Activated CD4-positive, alpha-beta T cell treated with anti-CD3 and anti-CD28 coated beads for 36 hours (primary cell): Measurements from ENCODE around the gene GRB14. TPM values are rescaled to one million over a fixed set of nuclear protein-coding genes. Genes with fewer than 3 reads are reported as not detected.
"Not testable (repeated sequence)": the region's sequence is repeated elsewhere in the genome, so short reads cannot be mapped to it uniquely, and the experiment has no call there.

Experiments used
- ATAC-seq: fragments of 200-7000 bp; cut with Tn5 transposase; one replicate; pipeline ENCODE4 v1.10.0; 2021; ENCODE audit warnings: mild to moderate bottlenecking, moderate library complexity
- CTCF ChIA-PET: fragments of 350-600 bp; sonication (Branson Sonifier 250); formaldehyde crosslinking; loops from one replicate; lab custom pipeline; 2021; ENCODE audit warnings: antibody characterized with exemption; lab: Charles Lee
- POLR2A ChIA-PET: fragments of 350-600 bp; sonication (Branson Sonifier 250); formaldehyde crosslinking; loops from one replicate; lab custom pipeline; 2021; ENCODE audit warnings: antibody characterized with exemption, inconsistent platforms; lab: Charles Lee
- DNase-seq: peaks from one replicate; pipeline ENCODE4 v3.0.0-alpha.2; 2020
- H3K27ac Mint-ChIP-seq: one replicate; pipeline ENCODE4 v1.8.0; 2021; ENCODE audit warnings: mixed read lengths
- H3K27me3 Mint-ChIP-seq: one replicate; pipeline ENCODE4 v1.8.0; 2021; ENCODE audit warnings: mixed read lengths
- H3K36me3 Mint-ChIP-seq: one replicate; pipeline ENCODE4 v1.8.0; 2021; ENCODE audit warnings: low read depth, mixed read lengths
- H3K4me1 Mint-ChIP-seq: one replicate; pipeline ENCODE4 v1.8.0; 2021; ENCODE audit warnings: mixed read lengths
- H3K4me3 Mint-ChIP-seq: one replicate; pipeline ENCODE4 v1.8.0; 2021; ENCODE audit warnings: mild to moderate bottlenecking, moderate library complexity, mixed read lengths
- H3K9me3 Mint-ChIP-seq: one replicate; pipeline ENCODE4 v1.8.0; 2021; ENCODE audit warnings: low read depth, mixed read lengths
- intact Hi-C, 2 experiments: fragments of 100-400 bp; cut with DNase I in 1 of 2; cut with micrococcal nuclease in 1 of 2; formaldehyde crosslinking; loops; one replicate each; pipeline versions ENCODE4 v1.14.2 to v1.15.1; 2022 to 2024; cut with DNase I, micrococcal nuclease
- total RNA-seq, 2 experiments: library from RNA; stranded (reverse); gene quantifications; one replicate each; pipeline ENCODE4 v1.2.3, GENCODE V29; 2021

GRB14 gene
- total RNA-seq, 2 experiments from 2014 or later = not detected

GRCh38 chr2:164554487-164554886 lies 66.8 kb downstream of the GRB14 start:
- Mint-ChIP-seq H3K4me3 (no peak overlapping the region), H3K27me3 (no peaks in the 10 kb centered on the region), H3K27ac (no peak overlapping the region), H3K36me3 (no peaks in the 10 kb centered on the region), H3K4me1 (no peaks in the 10 kb centered on the region), H3K9me3 (peaks cover 1% of the 10 kb centered on the region)
- DNase-seq = no peak
- ATAC-seq = no peak
- ChIA-PET POLR2A (no interaction called here), CTCF (interaction anchor here (0.6 kb wide), 1 partner anchor 171 kb away, joined by 3 read pairs; no protein-coding TSS in a partner anchor)
- intact Hi-C loops = no loop called here

GRCh38 chr2:164551519-164551918 lies 69.8 kb downstream of the GRB14 start:
- ChIA-PET POLR2A (no interaction called here), CTCF (no interaction called here)
- Mint-ChIP-seq H3K27ac (no peak overlapping the region), H3K9me3 (peaks cover 1% of the 10 kb centered on the region), H3K36me3 (no peaks in the 10 kb centered on the region), H3K4me1 (no peaks in the 10 kb centered on the region), H3K27me3 (no peaks in the 10 kb centered on the region), H3K4me3 (no peak overlapping the region)
- ATAC-seq (no peak), DNase-seq (no peak)
- intact Hi-C loops = no loop called here

- H3K4me3 Mint-ChIP-seq, H3K9me3 Mint-ChIP-seq, DNase-seq, intact Hi-C loops, H3K4me1 Mint-ChIP-seq, H3K27me3 Mint-ChIP-seq, H3K27ac Mint-ChIP-seq, CTCF ChIA-PET, POLR2A ChIA-PET, H3K36me3 Mint-ChIP-seq, ATAC-seq: not testable (repeated sequence)
Measured at GRCh38 chr2:164549705-164550104, 71.6 kb downstream of the GRB14 start.

- no peak overlapping the region for H3K4me3 Mint-ChIP-seq
- ChIA-PET CTCF (no interaction called here), POLR2A (no interaction called here)
- ATAC-seq = no peak
- H3K27me3 Mint-ChIP-seq = no peaks in the 10 kb centered on the region
- H3K4me1 Mint-ChIP-seq = no peaks in the 10 kb centered on the region
- peaks cover 3% of the 10 kb centered on the region for H3K9me3 Mint-ChIP-seq
- no peak for DNase-seq
- H3K36me3 Mint-ChIP-seq = no peaks in the 10 kb centered on the region
- no peak overlapping the region for H3K27ac Mint-ChIP-seq
- intact Hi-C loops = no loop called here
Measured at GRCh38 chr2:164545484-164545883, 75.8 kb downstream of the GRB14 start.

- Mint-ChIP-seq H3K9me3 (peaks cover 4% of the 10 kb centered on the region), H3K4me1 (no peaks in the 10 kb centered on the region), H3K27me3 (no peaks in the 10 kb centered on the region), H3K27ac (no peak overlapping the region), H3K36me3 (no peaks in the 10 kb centered on the region), H3K4me3 (no peak overlapping the region)
- POLR2A ChIA-PET = no interaction called here
- intact Hi-C loops = no loop called here
- CTCF ChIA-PET = interaction anchor here (0.7 kb wide), 1 partner anchor 154 kb away, joined by 3 read pairs; no protein-coding TSS in a partner anchor
- ATAC-seq = no peak
- no peak for DNase-seq
Measured at GRCh38 chr2:164542581-164543021, 78.7 kb downstream of the GRB14 start.

- DNase-seq = no peak
- H3K4me1 Mint-ChIP-seq = no peaks in the 10 kb centered on the region
- H3K4me3 Mint-ChIP-seq = no peak overlapping the region
- H3K36me3 Mint-ChIP-seq = no peaks in the 10 kb centered on the region
- ChIA-PET POLR2A (no interaction called here), CTCF (interaction anchor here (0.8 to 1.0 kb wide), 2 partner anchors 10 to 106 kb away, joined by 3 read pairs; no protein-coding TSS in a partner anchor)
- H3K27me3 Mint-ChIP-seq = no peaks in the 10 kb centered on the region
- no peak overlapping the region for H3K27ac Mint-ChIP-seq
- H3K9me3 Mint-ChIP-seq = peaks cover 2% of the 10 kb centered on the region
- ATAC-seq = no peak
- intact Hi-C loops = loop anchor here in 1 of 2 experiments (5.0 kb wide), 2 partner anchors 1191 to 1346 kb away; no protein-coding TSS in a partner anchor
Measured at GRCh38 chr2:164538240-164538866, 82.9 kb downstream of the GRB14 start.

GRCh38 chr2:164535280-164536025 lies 85.8 kb downstream of the GRB14 start:
- POLR2A ChIA-PET = no interaction called here
- CTCF ChIA-PET = interaction anchor here (0.6 to 1.2 kb wide), 2 partner anchors 11 to 157 kb away, joined by 3 to 4 read pairs; no protein-coding TSS in a partner anchor
- H3K9me3 Mint-ChIP-seq = no peaks in the 10 kb centered on the region
- no peaks in the 10 kb centered on the region for H3K36me3 Mint-ChIP-seq
- DNase-seq (no peak), ATAC-seq (no peak)
- no peaks in the 10 kb centered on the region for H3K27me3 Mint-ChIP-seq
- no peak overlapping the region for H3K27ac Mint-ChIP-seq
- no peaks in the 10 kb centered on the region for H3K4me1 Mint-ChIP-seq
- intact Hi-C loops = loop anchor here in 1 of 2 experiments (5.0 kb wide), 2 partner anchors 1188 to 1343 kb away; no protein-coding TSS in a partner anchor
- H3K4me3 Mint-ChIP-seq = no peak overlapping the region

- CTCF ChIA-PET = no interaction called here
Measured at GRCh38 chr2:164530464-164530863, 90.8 kb downstream of the GRB14 start.

DNA sequence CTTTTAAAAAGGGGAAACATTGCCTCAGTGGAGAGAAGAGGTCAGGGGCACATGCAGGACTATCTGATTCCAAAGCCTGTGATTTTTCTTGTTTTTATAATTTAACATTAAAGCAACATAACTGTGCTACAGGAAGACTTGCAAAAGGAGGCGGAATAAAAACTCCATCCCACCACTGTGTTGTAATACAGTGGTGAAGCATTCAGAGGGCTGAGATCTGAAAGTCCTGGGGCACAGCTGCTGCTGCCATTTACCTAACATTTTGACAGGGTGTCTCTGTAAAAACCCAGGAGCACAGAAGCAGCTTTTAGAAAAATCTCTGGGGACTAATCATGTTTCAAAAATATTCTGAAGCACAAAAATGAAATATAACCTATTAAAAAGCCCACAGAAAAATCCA lies 97.6 kb downstream of the GRB14 start:
- Mint-ChIP-seq H3K9me3 (peaks cover 6% of the 10 kb centered on the region), H3K27ac (no peak overlapping the region), H3K4me3 (no peak overlapping the region), H3K4me1 (no peaks in the 10 kb centered on the region), H3K27me3 (no peaks in the 10 kb centered on the region), H3K36me3 (no peaks in the 10 kb centered on the region)
- no peak for DNase-seq
- CTCF ChIA-PET = no interaction called here
- intact Hi-C loops = no loop called here
- no peak for ATAC-seq
- POLR2A ChIA-PET = interaction anchor here (0.6 kb wide), 1 partner anchor 268 kb away, joined by 4 read pairs; no protein-coding TSS in a partner anchor

More at GRCh38 chr2:164530464-164530863, 90.8 kb downstream of the GRB14 start:
- POLR2A ChIA-PET = no interaction called here
- Mint-ChIP-seq H3K36me3 (no peaks in the 10 kb centered on the region), H3K27me3 (no peaks in the 10 kb centered on the region), H3K4me1 (no peaks in the 10 kb centered on the region), H3K4me3 (no peak overlapping the region), H3K9me3 (no peaks in the 10 kb centered on the region), H3K27ac (no peak overlapping the region)
- ATAC-seq (no peak), DNase-seq (no peak)
- intact Hi-C loops = no loop called here

DNA sequence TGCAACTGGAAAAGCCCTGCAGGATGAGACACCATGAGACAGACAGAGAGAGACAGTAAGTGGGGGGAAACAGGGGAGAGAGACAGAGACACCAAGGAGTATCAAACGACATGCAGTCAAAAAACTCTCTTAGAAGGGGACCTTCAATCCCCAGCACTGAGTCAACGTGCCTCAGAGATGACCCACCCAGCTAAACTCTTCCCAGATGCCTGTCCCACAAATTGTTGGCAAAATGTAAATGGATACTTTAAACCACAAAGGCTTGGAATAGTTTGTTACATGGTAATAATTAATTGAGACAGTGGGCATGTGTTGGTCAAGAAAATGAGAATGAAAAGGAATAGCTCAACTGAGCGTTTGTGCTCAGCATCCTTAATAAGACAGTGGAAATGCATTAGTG lies 98.3 kb downstream of the GRB14 start:
- no peaks in the 10 kb centered on the region for H3K4me1 Mint-ChIP-seq
- intact Hi-C loops = no loop called here
- H3K9me3 Mint-ChIP-seq = peaks cover 8% of the 10 kb centered on the region
- no peak overlapping the region for H3K4me3 Mint-ChIP-seq
- no peaks in the 10 kb centered on the region for H3K36me3 Mint-ChIP-seq
- ChIA-PET CTCF (no interaction called here), POLR2A (no interaction called here)
- H3K27me3 Mint-ChIP-seq = no peaks in the 10 kb centered on the region
- ATAC-seq (no peak), DNase-seq (no peak)
- H3K27ac Mint-ChIP-seq = no peak overlapping the region

- Mint-ChIP-seq H3K4me3 (no peak overlapping the region), H3K9me3 (peaks cover 8% of the 10 kb centered on the region)
Measured at GRCh38 chr2:164522561-164522981, 98.7 kb downstream of the GRB14 start.

More at GRCh38 chr2:164522561-164522981, 98.7 kb downstream of the GRB14 start:
- ChIA-PET POLR2A (no interaction called here), CTCF (no interaction called here)
- no peaks in the 10 kb centered on the region for H3K4me1 Mint-ChIP-seq
- no peak for ATAC-seq
- no peak overlapping the region for H3K27ac Mint-ChIP-seq
- no peaks in the 10 kb centered on the region for H3K36me3 Mint-ChIP-seq
- no peak for DNase-seq
- no peaks in the 10 kb centered on the region for H3K27me3 Mint-ChIP-seq
- intact Hi-C loops = no loop called here
